ENCODE data around the gene UNC13B. TPM values are rescaled to one million over a fixed set of nuclear protein-coding genes. Genes with fewer than 3 reads are reported as not detected.
A peak's percentile ranks its signal among the peaks of the same experiment; 100 is the strongest.

The UNC13B gene
- total and polyA plus RNA-seq, 2 donors (not counting 1 experiment from before 2014, with no cell fraction given) = 0.19 to 0.25 TPM

DNA sequence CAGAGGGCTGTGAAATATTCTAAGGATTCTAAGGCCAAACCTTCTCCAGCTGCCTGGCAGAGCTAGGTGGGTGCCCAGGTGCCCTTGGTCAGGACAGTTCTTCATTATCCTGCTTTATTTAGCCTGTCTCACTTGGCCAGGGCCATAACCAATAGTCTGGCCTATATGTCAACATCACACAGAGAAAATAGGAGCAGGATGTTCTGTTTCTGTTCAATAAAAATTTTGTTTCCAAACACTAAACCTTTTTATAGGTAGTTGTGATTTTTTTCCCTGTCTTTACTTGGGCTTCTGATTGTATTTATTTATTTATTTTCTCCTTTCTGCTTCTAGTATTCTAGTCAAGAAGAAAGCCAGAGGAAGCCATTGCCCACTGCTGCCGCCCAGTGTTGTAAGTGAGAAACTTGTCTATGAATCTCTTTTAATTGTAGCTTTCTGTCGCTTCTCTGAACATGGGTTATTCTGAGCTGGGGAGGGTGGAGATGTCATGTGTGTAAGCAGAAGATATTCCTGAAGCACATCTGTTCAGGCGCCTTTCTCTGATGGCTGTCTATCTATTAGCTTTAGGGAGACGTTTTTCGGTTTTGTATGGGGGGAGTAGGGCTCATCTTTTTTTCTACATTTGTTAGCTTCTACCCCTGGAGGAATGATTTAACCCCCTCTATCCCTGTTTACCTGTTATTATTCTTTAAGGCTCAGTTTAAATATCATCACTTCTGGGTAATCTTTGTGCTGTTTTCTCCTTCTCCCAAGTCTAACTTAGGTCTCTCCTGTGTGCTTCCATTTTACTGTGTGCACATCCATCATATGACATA lies 97.1 kb downstream of the UNC13B start:
- ATAC-seq (ENCODE audit: low read depth) = no peak
- H3K27me3 Mint-ChIP-seq = peaks cover 11% of the 10 kb centered on the region
- WGBS (ENCODE audit: insufficient coverage) = 6% methylated on average over 2 of the region's 5 CpGs

DNA sequence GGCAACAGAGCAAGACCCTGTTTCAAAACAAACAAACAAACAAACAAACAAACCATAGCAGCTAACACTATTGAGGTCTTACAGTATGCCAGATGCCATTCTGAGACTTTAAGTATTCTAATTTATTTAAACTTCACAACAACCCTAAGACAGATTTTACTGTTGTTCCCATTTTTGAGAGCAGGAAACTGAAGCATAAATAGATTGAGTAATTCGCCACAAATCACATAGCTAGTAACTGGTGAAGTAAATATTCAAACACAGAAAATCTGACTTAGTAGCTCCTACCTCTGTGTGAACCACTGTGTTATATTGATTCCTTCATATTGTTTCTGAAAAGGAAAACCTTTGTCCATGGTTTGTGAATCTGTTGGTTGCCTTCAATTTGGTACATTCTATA lies 98.4 kb downstream of the UNC13B start:
- Histone ChIP-seq H4K20me1 (ENCODE audit: control insufficient read depth, insufficient read depth, low read length, poor library complexity, severe bottlenecking) (no peaks in the 10 kb centered on the region), H3K4me3 (ENCODE audit: control extremely low read depth in 1 of 5, extremely low read depth in 1 of 5, insufficient read depth in 1 of 5, low read depth in 2 of 5, low read length in 4 of 5) (no peak overlapping the region), H3K36me3 (replicated peaks in 1 of 2; ENCODE audit: control extremely low read depth in 1 of 2, control insufficient read depth in 1 of 2, extremely low read depth in 1 of 2, insufficient read depth in 2 of 2, low read length in 1 of 2) (no peaks in the 10 kb centered on the region), H3K79me2 (ENCODE audit: control insufficient read depth, insufficient read depth, low read length) (no peaks in the 10 kb centered on the region), H3K9me3 (ENCODE audit: control extremely low read depth in 1 of 3, control insufficient read depth in 2 of 3, insufficient read depth in 1 of 3, low read length in 2 of 3) (no peaks in the 10 kb centered on the region), H3K4me2 (replicated peaks; ENCODE audit: low read depth, low read length, poor library complexity, severe bottlenecking) (no peak overlapping the region), H3K27ac (ENCODE audit: low read length in 2 of 2) (no peak overlapping the region), H3K4me1 (ENCODE audit: control insufficient read depth in 2 of 2, insufficient read depth in 2 of 2, low read length in 2 of 2) (no peaks in the 10 kb centered on the region), H3K9ac (ENCODE audit: low read length) (no peak overlapping the region), H3K27me3 (replicated peaks in 1 of 4; ENCODE audit: control extremely low read depth in 1 of 4, control insufficient read depth in 3 of 4, insufficient read depth in 4 of 4, low read length in 3 of 4) (no peaks in the 10 kb centered on the region), H2AFZ (ENCODE audit: insufficient read depth, low read depth, low read length, poor library complexity, severe bottlenecking) (no peak overlapping the region)
- Mint-ChIP-seq H3K9me3 (ENCODE audit: insufficient read depth) (no peaks in the 10 kb centered on the region), H3K27me3 (peaks cover 19% of the 10 kb centered on the region), H3K4me3 (no peak overlapping the region), H3K27ac (no peak overlapping the region), H3K4me1 (no peaks in the 10 kb centered on the region)
- WGBS (ENCODE audit: insufficient coverage) = no CpG with 5 or more reads among the region's 1 CpG
- ATAC-seq (ENCODE audit: low read depth) (no peak), DNase-seq (no peak)
- TF ChIP-seq, protein P1, sequence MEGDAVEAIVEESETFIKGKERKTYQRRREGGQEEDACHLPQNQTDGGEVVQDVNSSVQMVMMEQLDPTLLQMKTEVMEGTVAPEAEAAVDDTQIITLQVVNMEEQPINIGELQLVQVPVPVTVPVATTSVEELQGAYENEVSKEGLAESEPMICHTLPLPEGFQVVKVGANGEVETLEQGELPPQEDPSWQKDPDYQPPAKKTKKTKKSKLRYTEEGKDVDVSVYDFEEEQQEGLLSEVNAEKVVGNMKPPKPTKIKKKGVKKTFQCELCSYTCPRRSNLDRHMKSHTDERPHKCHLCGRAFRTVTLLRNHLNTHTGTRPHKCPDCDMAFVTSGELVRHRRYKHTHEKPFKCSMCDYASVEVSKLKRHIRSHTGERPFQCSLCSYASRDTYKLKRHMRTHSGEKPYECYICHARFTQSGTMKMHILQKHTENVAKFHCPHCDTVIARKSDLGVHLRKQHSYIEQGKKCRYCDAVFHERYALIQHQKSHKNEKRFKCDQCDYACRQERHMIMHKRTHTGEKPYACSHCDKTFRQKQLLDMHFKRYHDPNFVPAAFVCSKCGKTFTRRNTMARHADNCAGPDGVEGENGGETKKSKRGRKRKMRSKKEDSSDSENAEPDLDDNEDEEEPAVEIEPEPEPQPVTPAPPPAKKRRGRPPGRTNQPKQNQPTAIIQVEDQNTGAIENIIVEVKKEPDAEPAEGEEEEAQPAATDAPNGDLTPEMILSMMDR (IDR thresholded peaks at IDR 0.05) = no peak
- no peak for TF ChIP-seq EZH2 (IDR thresholded peaks at IDR 0.05; ENCODE audit: borderline replicate concordance, insufficient read depth, low read depth, low read length, poor library complexity, severe bottlenecking)
- ChIA-PET POLR2A (no interaction called here), CTCF (interaction anchor here (0.6 to 3.2 kb wide), 3 partner anchors 109 to 360 kb away, joined by 4 to 32 read pairs (median 22); partner anchors contain the start of gene ATOSB)
- intact Hi-C loops (cut with micrococcal nuclease) = no loop called here

More for the DNA sequence above, 97.1 kb downstream of the UNC13B start:
- no peak overlapping the region for H3K27ac ChIP-seq (ENCODE audit: low read length in 2 of 2)
- no peaks in the 10 kb centered on the region for H4K20me1 ChIP-seq (ENCODE audit: control insufficient read depth, insufficient read depth, low read length, poor library complexity, severe bottlenecking)
- no peak overlapping the region for H3K9ac ChIP-seq (ENCODE audit: low read length)
- no peaks in the 10 kb centered on the region for H3K27me3 ChIP-seq (replicated peaks in 1 of 4; ENCODE audit: control extremely low read depth in 1 of 4, control insufficient read depth in 3 of 4, insufficient read depth in 4 of 4, low read length in 3 of 4)
- no peaks in the 10 kb centered on the region for H3K9me3 ChIP-seq (ENCODE audit: control extremely low read depth in 1 of 3, control insufficient read depth in 2 of 3, insufficient read depth in 1 of 3, low read length in 2 of 3)
- H3K27ac Mint-ChIP-seq = no peak overlapping the region
- intact Hi-C loops (cut with micrococcal nuclease) = loop anchor here (1.0 kb wide), 1 partner anchor 360 kb away; no protein-coding TSS in a partner anchor
- H3K4me3 ChIP-seq (ENCODE audit: control extremely low read depth in 1 of 5, extremely low read depth in 1 of 5, insufficient read depth in 1 of 5, low read depth in 2 of 5, low read length in 4 of 5) = no peak overlapping the region
- no peak for TF ChIP-seq EZH2 (IDR thresholded peaks at IDR 0.05; ENCODE audit: borderline replicate concordance, insufficient read depth, low read depth, low read length, poor library complexity, severe bottlenecking)
- TF ChIP-seq, protein P1 (IDR thresholded peaks at IDR 0.05) = peak; percentile 66
- no peaks in the 10 kb centered on the region for H3K79me2 ChIP-seq (ENCODE audit: control insufficient read depth, insufficient read depth, low read length)
- no peaks in the 10 kb centered on the region for H3K4me1 Mint-ChIP-seq
- H2AFZ ChIP-seq (ENCODE audit: insufficient read depth, low read depth, low read length, poor library complexity, severe bottlenecking) = no peak overlapping the region
- no peaks in the 10 kb centered on the region for H3K36me3 ChIP-seq (replicated peaks in 1 of 2; ENCODE audit: control extremely low read depth in 1 of 2, control insufficient read depth in 1 of 2, extremely low read depth in 1 of 2, insufficient read depth in 2 of 2, low read length in 1 of 2)
- no peaks in the 10 kb centered on the region for H3K9me3 Mint-ChIP-seq (ENCODE audit: insufficient read depth)
- no peak overlapping the region for H3K4me2 ChIP-seq (replicated peaks; ENCODE audit: low read depth, low read length, poor library complexity, severe bottlenecking)
- ChIA-PET CTCF (interaction anchor here (0.8 to 3.2 kb wide), 16 partner anchors 12 to 365 kb away, joined by 3 to 32 read pairs (median 4); partner anchors contain the start of genes ATOSB and STOML2), POLR2A (no interaction called here)
- DNase-seq = peak; percentile 56
- no peak overlapping the region for H3K4me3 Mint-ChIP-seq
- no peaks in the 10 kb centered on the region for H3K4me1 ChIP-seq (ENCODE audit: control insufficient read depth in 2 of 2, insufficient read depth in 2 of 2, low read length in 2 of 2)

All from B cell (primary cell).